ENCODE data around the gene HIPK1.

Gene HIPK1

GRCh38 chr1:113928941-113929749 is at the start of gene HIPK1:
TSS of gene HIPK1 (plus strand) at chr1:113929324.
- peak; percentile 95 for DNase-seq (ENCODE audit: low read depth, low spot score)

GRCh38 chr1:113879739-113880038 is 49.4 kb upstream of the HIPK1 start:
- DNase-seq (ENCODE audit: low read depth, low spot score) = no peak

- DNase-seq (ENCODE audit: low read depth, low spot score) = peak; percentile 4
These were observed 47.5 kb upstream of the HIPK1 start for GRCh38 chr1:113881661-113882060.

- DNase-seq (ENCODE audit: low read depth, low spot score) = no peak
These were observed 42.4 kb upstream of the HIPK1 start for GRCh38 chr1:113886417-113887401.

GRCh38 chr1:113887402-113888175 is 41.5 kb upstream of the HIPK1 start, which contains the start of gene BCL2L15:
TSS of gene BCL2L15 (minus strand) at chr1:113887581. CDS start at chr1:113887375, 206 bp downstream.
- DNase-seq (ENCODE audit: low read depth, low spot score) = no peak

GRCh38 chr1:113890816-113891215 is 38.3 kb upstream of the HIPK1 start:
- no peak for DNase-seq (ENCODE audit: low read depth, low spot score)

GRCh38 chr1:113891631-113892220 is 37.4 kb upstream of the HIPK1 start:
- DNase-seq (ENCODE audit: low read depth, low spot score) = no peak

GRCh38 chr1:113893267-113893666 is 35.9 kb upstream of the HIPK1 start:
- no peak for DNase-seq (ENCODE audit: low read depth, low spot score)

- no peak for DNase-seq (ENCODE audit: low read depth, low spot score)
These were observed 34.0 kb upstream of the HIPK1 start for GRCh38 chr1:113895098-113895497.

- no peak for DNase-seq (ENCODE audit: low read depth, low spot score)
These were observed 33.2 kb upstream of the HIPK1 start for GRCh38 chr1:113895961-113896360.

GRCh38 chr1:113898241-113898814 is 30.8 kb upstream of the HIPK1 start:
- no peak for DNase-seq (ENCODE audit: low read depth, low spot score)

- DNase-seq (ENCODE audit: low read depth, low spot score) = no peak
These were observed 30.0 kb upstream of the HIPK1 start for GRCh38 chr1:113899111-113899510.

- no peak for DNase-seq (ENCODE audit: low read depth, low spot score)
These were observed 27.9 kb upstream of the HIPK1 start for GRCh38 chr1:113901191-113901590.

- peak; percentile 12 for DNase-seq (ENCODE audit: low read depth, low spot score)
These were observed 25.4 kb upstream of the HIPK1 start for GRCh38 chr1:113903501-113904292.

GRCh38 chr1:113904293-113904673 is 24.8 kb upstream of the HIPK1 start:
- no peak for DNase-seq (ENCODE audit: low read depth, low spot score)

- peak; percentile 100 for DNase-seq (ENCODE audit: low read depth, low spot score)
These were observed 24.3 kb upstream of the HIPK1 start, which contains the start of the genes AP4B1 and DCLRE1B for GRCh38 chr1:113904674-113905434. TSS of gene AP4B1 (minus strand) at chr1:113904799. CDS start at chr1:113904717, 82 bp downstream. TSS of gene DCLRE1B (plus strand) at chr1:113905326. CDS start at chr1:113905587, 261 bp downstream.

- DNase-seq (ENCODE audit: low read depth, low spot score) = peak; percentile 71
These were observed 23.7 kb upstream of the HIPK1 start for GRCh38 chr1:113905435-113905861.

- no peak for DNase-seq (ENCODE audit: low read depth, low spot score)
These were observed 16.4 kb upstream of the HIPK1 start for GRCh38 chr1:113912594-113913311.

- DNase-seq (ENCODE audit: low read depth, low spot score) = no peak
These were observed 15.8 kb upstream of the HIPK1 start for GRCh38 chr1:113913312-113913668.

All from ELF-1 (cell line).